Parathyroid adenoma (tissue), 2 donors: ENCODE results near the gene ARRDC4.
"Not testable (repeated sequence)": the region's sequence is repeated elsewhere in the genome, so short reads cannot be mapped to it uniquely, and the experiment has no call there.

Source experiments
- H2AFZ ChIP-seq: fragments of 300-600 bp; sonication (generic); one replicate; pipeline ENCODE4 v1.7.0; 2017; ENCODE audit warnings: antibody characterized with exemption, mild to moderate bottlenecking
- H3K27ac ChIP-seq: fragments of 300-600 bp; sonication (generic); one replicate; pipeline ENCODE4 v1.7.0; 2017
- H3K27me3 ChIP-seq: fragments of 300-600 bp; sonication (generic); one replicate; pipeline ENCODE4 v1.7.0; 2017; ENCODE audit warnings: low read length; ENCODE audit not compliant: control insufficient read depth, insufficient read depth
- H3K36me3 ChIP-seq: fragments of 300-600 bp; sonication (generic); one replicate; pipeline ENCODE4 v1.7.0; 2017; ENCODE audit warnings: low read length; ENCODE audit not compliant: control insufficient read depth, insufficient read depth
- H3K4me1 ChIP-seq: fragments of 300-600 bp; sonication (generic); one replicate; pipeline ENCODE4 v1.7.0; 2017; ENCODE audit warnings: control low read depth
- H3K4me2 ChIP-seq: fragments of 300-600 bp; sonication (generic); one replicate; pipeline ENCODE4 v1.7.0; 2017; ENCODE audit warnings: low read length
- H3K4me3 ChIP-seq: fragments of 300-600 bp; sonication (generic); one replicate; pipeline ENCODE4 v1.7.0; 2017; ENCODE audit warnings: low read depth, low read length
- H3K79me2 ChIP-seq: fragments of 300-600 bp; sonication (generic); one replicate; pipeline ENCODE4 v1.7.0; 2017; ENCODE audit warnings: control low read depth
- H3K9ac ChIP-seq: fragments of 300-600 bp; sonication (generic); one replicate; pipeline ENCODE4 v1.7.0; 2017; ENCODE audit warnings: mild to moderate bottlenecking
- H3K9me3 ChIP-seq: fragments of 300-600 bp; sonication (generic); one replicate; pipeline ENCODE4 v1.7.0; 2017; ENCODE audit warnings: low read length; ENCODE audit not compliant: control insufficient read depth
- CTCF ChIP-seq: fragments of 300-600 bp; sonication (generic); IDR thresholded peaks from one replicate; pipeline ENCODE4 v1.7.0; 2017; ENCODE audit warnings: antibody characterized with exemption, mild to moderate bottlenecking
- donor health status: primary hyperparathyroidism.

ARRDC4 gene

GRCh38 chr15:97978401-97979139 is 18.1 kb downstream of the ARRDC4 start:
- H3K27ac ChIP-seq, result no peak overlapping the region
- no peak overlapping the region for H2AFZ ChIP-seq
- H3K9ac ChIP-seq, result no peak overlapping the region
- no peaks in the 10 kb centered on the region for H3K4me1 ChIP-seq
- no peak for TF ChIP-seq CTCF
- H3K9me3 ChIP-seq, result no peaks in the 10 kb centered on the region
- H3K27me3 ChIP-seq, result no peaks in the 10 kb centered on the region
- H3K79me2 ChIP-seq, result no peaks in the 10 kb centered on the region
- no peak overlapping the region for H3K4me2 ChIP-seq
- no peak overlapping the region for H3K4me3 ChIP-seq
- no peaks in the 10 kb centered on the region for H3K36me3 ChIP-seq

GRCh38 chr15:97979140-97979520 is 18.6 kb downstream of the ARRDC4 start:
- Histone ChIP-seq H2AFZ (no peak overlapping the region), H3K4me1 (no peaks in the 10 kb centered on the region), H3K4me3 (no peak overlapping the region), H3K9me3 (no peaks in the 10 kb centered on the region), H3K36me3 (no peaks in the 10 kb centered on the region), H3K27ac (no peak overlapping the region), H3K79me2 (no peaks in the 10 kb centered on the region), H3K27me3 (no peaks in the 10 kb centered on the region), H3K9ac (no peak overlapping the region), H3K4me2 (no peak overlapping the region)
- no peak for TF ChIP-seq CTCF

GRCh38 chr15:97981058-97981457 is 20.6 kb downstream of the ARRDC4 start:
- Histone ChIP-seq H3K9me3 (no peaks in the 10 kb centered on the region), H3K9ac (no peak overlapping the region), H3K4me2 (no peak overlapping the region), H3K27me3 (no peaks in the 10 kb centered on the region), H3K27ac (no peak overlapping the region), H3K36me3 (no peaks in the 10 kb centered on the region), H2AFZ (no peak overlapping the region), H3K4me1 (no peaks in the 10 kb centered on the region), H3K79me2 (no peaks in the 10 kb centered on the region), H3K4me3 (no peak overlapping the region)
- TF ChIP-seq CTCF, result no peak

- Histone ChIP-seq H3K4me3 (no peak overlapping the region), H3K27me3 (no peaks in the 10 kb centered on the region), H3K4me1 (no peaks in the 10 kb centered on the region), H3K9ac (no peak overlapping the region), H3K9me3 (no peaks in the 10 kb centered on the region), H3K36me3 (no peaks in the 10 kb centered on the region), H3K27ac (no peak overlapping the region), H2AFZ (no peak overlapping the region), H3K4me2 (no peak overlapping the region), H3K79me2 (no peaks in the 10 kb centered on the region)
- TF ChIP-seq CTCF, result no peak
Observed at GRCh38 chr15:97981758-97982157, 21.3 kb downstream of the ARRDC4 start.

GRCh38 chr15:97984157-97984556 is 23.7 kb downstream of the ARRDC4 start:
- peak overlapping the region; percentile 28 for H2AFZ ChIP-seq
- H3K9ac ChIP-seq, result no peak overlapping the region
- H3K27ac ChIP-seq, result no peak overlapping the region
- no peaks in the 10 kb centered on the region for H3K79me2 ChIP-seq
- no peak overlapping the region for H3K4me2 ChIP-seq
- no peaks in the 10 kb centered on the region for H3K27me3 ChIP-seq
- H3K9me3 ChIP-seq, result no peaks in the 10 kb centered on the region
- no peaks in the 10 kb centered on the region for H3K4me1 ChIP-seq
- no peak for TF ChIP-seq CTCF
- H3K4me3 ChIP-seq, result no peak overlapping the region
- H3K36me3 ChIP-seq, result no peaks in the 10 kb centered on the region

GRCh38 chr15:97985979-97986378 is 25.5 kb downstream of the ARRDC4 start:
- H3K79me2 ChIP-seq, H3K9me3 ChIP-seq, H3K27ac ChIP-seq, H3K4me3 ChIP-seq, H3K27me3 ChIP-seq, H3K4me2 ChIP-seq, H3K36me3 ChIP-seq, H3K9ac ChIP-seq, H2AFZ ChIP-seq, H3K4me1 ChIP-seq: not testable (repeated sequence)
